Measurements from ENCODE around the gene DOCK8.
A peak's percentile ranks its signal among the peaks of the same experiment; 100 is the strongest.

The DOCK8 gene

GRCh38 chr9:341634-342421, 127.2 kb downstream of the DOCK8 start:
- ChIA-PET CTCF (no interaction called here), POLR2A (no interaction called here)
- DNase-seq (ENCODE audit: extremely low spot score) = no peak
- TF ChIP-seq, protein P1, sequence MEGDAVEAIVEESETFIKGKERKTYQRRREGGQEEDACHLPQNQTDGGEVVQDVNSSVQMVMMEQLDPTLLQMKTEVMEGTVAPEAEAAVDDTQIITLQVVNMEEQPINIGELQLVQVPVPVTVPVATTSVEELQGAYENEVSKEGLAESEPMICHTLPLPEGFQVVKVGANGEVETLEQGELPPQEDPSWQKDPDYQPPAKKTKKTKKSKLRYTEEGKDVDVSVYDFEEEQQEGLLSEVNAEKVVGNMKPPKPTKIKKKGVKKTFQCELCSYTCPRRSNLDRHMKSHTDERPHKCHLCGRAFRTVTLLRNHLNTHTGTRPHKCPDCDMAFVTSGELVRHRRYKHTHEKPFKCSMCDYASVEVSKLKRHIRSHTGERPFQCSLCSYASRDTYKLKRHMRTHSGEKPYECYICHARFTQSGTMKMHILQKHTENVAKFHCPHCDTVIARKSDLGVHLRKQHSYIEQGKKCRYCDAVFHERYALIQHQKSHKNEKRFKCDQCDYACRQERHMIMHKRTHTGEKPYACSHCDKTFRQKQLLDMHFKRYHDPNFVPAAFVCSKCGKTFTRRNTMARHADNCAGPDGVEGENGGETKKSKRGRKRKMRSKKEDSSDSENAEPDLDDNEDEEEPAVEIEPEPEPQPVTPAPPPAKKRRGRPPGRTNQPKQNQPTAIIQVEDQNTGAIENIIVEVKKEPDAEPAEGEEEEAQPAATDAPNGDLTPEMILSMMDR (IDR thresholded peaks at IDR 0.05; ENCODE audit: control extremely low read depth, extremely low read depth, low read depth, missing control alignments) = no peak

DNA sequence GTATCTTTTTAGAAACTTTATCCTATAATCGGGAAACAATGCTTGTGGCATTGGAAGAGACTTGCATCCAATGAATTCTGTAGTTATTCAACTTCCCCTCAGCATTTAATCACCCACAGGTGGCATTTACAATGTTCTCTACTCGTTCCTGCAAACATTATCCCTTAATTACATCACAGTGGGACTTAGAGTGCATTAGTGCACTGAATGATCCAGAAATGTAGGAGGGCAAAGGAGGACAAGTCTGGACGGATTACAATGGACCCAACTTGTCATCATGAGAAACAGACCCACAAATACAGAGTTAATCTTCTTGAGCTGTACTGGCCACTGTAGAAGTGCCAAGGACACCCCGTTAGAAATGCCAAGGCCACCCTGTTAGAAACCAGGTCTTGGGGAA, 129.1 kb downstream of the DOCK8 start:
- ChIA-PET CTCF (interaction anchor here (1.1 kb wide), 1 partner anchor 10 kb away, joined by 3 read pairs; no protein-coding TSS in a partner anchor), POLR2A (interaction anchor here (0.7 kb wide), 1 partner anchor 29 kb away, joined by 3 read pairs; no protein-coding TSS in a partner anchor)
- no peak for DNase-seq (ENCODE audit: extremely low spot score)
- TF ChIP-seq, protein P1 (IDR thresholded peaks at IDR 0.05; ENCODE audit: control extremely low read depth, extremely low read depth, low read depth, missing control alignments) = no peak

- TF ChIP-seq, protein P1 (IDR thresholded peaks at IDR 0.05; ENCODE audit: control extremely low read depth, extremely low read depth, low read depth, missing control alignments) = no peak
- CTCF ChIA-PET = interaction anchor here (1.3 to 1.9 kb wide), 3 partner anchors 10 to 13 kb away, joined by 3 to 6 read pairs (median 6); no protein-coding TSS in a partner anchor
- POLR2A ChIA-PET = no interaction called here
- no peak for DNase-seq (ENCODE audit: extremely low spot score)
Observed at GRCh38 chr9:346111-346571, 131.5 kb downstream of the DOCK8 start.

DNA sequence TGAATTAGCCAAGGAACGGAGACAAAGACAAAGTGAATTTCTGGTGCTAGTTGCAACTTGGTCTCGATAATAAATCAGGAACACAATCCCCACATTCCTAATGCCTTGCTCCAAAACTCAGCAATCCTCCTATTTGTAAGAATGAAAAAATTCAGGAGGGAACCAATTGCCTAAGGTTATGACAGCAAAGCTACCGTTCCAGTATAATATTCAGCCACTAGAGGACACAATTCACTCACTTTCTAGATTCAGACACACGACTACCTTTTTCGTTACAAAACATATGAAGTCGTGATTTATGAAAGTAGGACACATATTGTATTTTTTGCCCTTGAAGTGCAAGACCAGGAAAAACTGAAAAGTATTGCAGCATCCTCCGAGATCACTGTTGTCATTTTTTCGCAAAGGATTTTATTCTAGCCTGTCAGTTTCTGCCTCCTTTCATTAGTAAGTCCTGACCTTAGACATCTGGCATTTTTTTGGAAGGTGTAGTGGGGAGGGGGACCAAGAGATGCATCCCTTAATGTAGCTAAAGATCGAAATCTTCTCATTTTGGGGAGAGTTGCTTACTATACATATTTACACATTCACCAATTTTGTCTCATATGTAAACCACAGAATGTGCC, 133.1 kb downstream of the DOCK8 start:
- DNase-seq (ENCODE audit: extremely low spot score) = no peak
- ChIA-PET CTCF (interaction anchor here (1.3 kb wide), 1 partner anchor 662 kb away, joined by 3 read pairs; no protein-coding TSS in a partner anchor), POLR2A (no interaction called here)
- TF ChIP-seq, protein P1 (IDR thresholded peaks at IDR 0.05; ENCODE audit: control extremely low read depth, extremely low read depth, low read depth, missing control alignments) = peak; percentile 20

DNA sequence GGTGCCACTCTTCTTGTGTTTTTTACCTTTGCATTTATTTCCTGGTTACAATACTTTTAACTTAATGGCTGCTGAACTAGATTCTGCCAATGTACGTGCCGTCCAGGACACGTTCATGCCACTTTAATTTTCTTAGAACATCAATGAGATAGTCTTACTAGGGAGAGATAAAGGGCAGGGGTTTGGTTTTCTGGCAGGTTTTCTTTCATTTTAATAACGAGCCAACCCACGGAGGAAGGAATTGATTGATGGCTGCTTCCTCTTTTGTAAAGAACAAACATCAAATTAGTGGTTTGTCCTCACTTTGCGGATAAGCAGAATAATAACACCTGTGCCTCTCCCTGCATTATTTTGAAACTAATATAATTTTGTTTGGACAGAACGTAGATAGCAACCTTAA, 135.7 kb downstream of the DOCK8 start:
- TF ChIP-seq, protein P1 (IDR thresholded peaks at IDR 0.05; ENCODE audit: control extremely low read depth, extremely low read depth, low read depth, missing control alignments) = no peak
- CTCF ChIA-PET = interaction anchor here (0.8 to 2.9 kb wide), 5 partner anchors 9 to 21 kb away, joined by 3 to 11 read pairs (median 4); no protein-coding TSS in a partner anchor
- no peak for DNase-seq (ENCODE audit: extremely low spot score)
- POLR2A ChIA-PET = no interaction called here

GRCh38 chr9:351916-352315, 137.3 kb downstream of the DOCK8 start:
- DNase-seq (ENCODE audit: extremely low spot score) = no peak
- CTCF ChIA-PET = interaction anchor here (1.5 kb wide), 1 partner anchor 9 kb away, joined by 3 read pairs; no protein-coding TSS in a partner anchor
- POLR2A ChIA-PET = no interaction called here
- TF ChIP-seq, protein P1 (IDR thresholded peaks at IDR 0.05; ENCODE audit: control extremely low read depth, extremely low read depth, low read depth, missing control alignments) = no peak
